Tibial nerve (tissue), 3 donors: ENCODE measurements around the gene GABRR2.

Experiments used
- POLR2A ChIP-seq, 2 donors: fragments of 450-650 bp; IDR thresholded peaks; one replicate each; pipeline ENCODE4 v1.6.1; 2017; ENCODE audit warnings: antibody characterized with exemption in 2 of 2, mild to moderate bottlenecking in 2 of 2, moderate library complexity in 2 of 2
- TF ChIP-seq, protein P1 (sequence below), 5 experiments: fragments of 200-600 bp in 3 of 5; fragments of 450-650 bp in 2 of 5; sonication (generic) in 3 of 5; IDR thresholded peaks; one replicate each; pipeline ENCODE4 v1.5.1; 2016 to 2019; ENCODE audit warnings: antibody characterized with exemption in 5 of 5, mild to moderate bottlenecking in 3 of 5, moderate library complexity in 2 of 5

- TF ChIP-seq, protein P1, sequence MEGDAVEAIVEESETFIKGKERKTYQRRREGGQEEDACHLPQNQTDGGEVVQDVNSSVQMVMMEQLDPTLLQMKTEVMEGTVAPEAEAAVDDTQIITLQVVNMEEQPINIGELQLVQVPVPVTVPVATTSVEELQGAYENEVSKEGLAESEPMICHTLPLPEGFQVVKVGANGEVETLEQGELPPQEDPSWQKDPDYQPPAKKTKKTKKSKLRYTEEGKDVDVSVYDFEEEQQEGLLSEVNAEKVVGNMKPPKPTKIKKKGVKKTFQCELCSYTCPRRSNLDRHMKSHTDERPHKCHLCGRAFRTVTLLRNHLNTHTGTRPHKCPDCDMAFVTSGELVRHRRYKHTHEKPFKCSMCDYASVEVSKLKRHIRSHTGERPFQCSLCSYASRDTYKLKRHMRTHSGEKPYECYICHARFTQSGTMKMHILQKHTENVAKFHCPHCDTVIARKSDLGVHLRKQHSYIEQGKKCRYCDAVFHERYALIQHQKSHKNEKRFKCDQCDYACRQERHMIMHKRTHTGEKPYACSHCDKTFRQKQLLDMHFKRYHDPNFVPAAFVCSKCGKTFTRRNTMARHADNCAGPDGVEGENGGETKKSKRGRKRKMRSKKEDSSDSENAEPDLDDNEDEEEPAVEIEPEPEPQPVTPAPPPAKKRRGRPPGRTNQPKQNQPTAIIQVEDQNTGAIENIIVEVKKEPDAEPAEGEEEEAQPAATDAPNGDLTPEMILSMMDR (IDR thresholded peaks at IDR 0.05), result no peak
- TF ChIP-seq POLR2A (IDR thresholded peaks at IDR 0.05), result no peak
Measured at GRCh38 chr6:89252907-89253306, 62.2 kb downstream of the GABRR2 start.
